H9 (cell line): ENCODE measurements around the gene NOL11. TPM values are rescaled to one million over a fixed set of nuclear protein-coding genes. Genes with fewer than 3 reads are reported as not detected.
A peak's percentile ranks its signal among the peaks of the same experiment; 100 is the strongest.

ENCODE experiments used
- DNase-seq: peaks from one replicate; pipeline ENCODE4 v3.0.0-alpha.2; 2017
- H2AFZ ChIP-seq: one replicate; pipeline ENCODE4 v1.6.1; 2013; ENCODE audit warnings: mild to moderate bottlenecking, low read length, control low read depth, moderate library complexity
- H2AK5ac ChIP-seq: 2 replicates; pipeline ENCODE4 v1.6.1; 2013; ENCODE audit warnings: low read length, control low read depth, mixed read lengths; ENCODE audit not compliant: insufficient read length
- H2BK120ac ChIP-seq: one replicate; pipeline ENCODE4 v1.6.1; 2013; ENCODE audit warnings: low read depth, mild to moderate bottlenecking, low read length, control low read depth, inconsistent platforms; ENCODE audit not compliant: poor library complexity, severe bottlenecking
- H2BK12ac ChIP-seq: 2 replicates; pipeline ENCODE4 v1.6.1; 2013; ENCODE audit warnings: low read length, control low read depth, mixed read lengths, low read depth; ENCODE audit not compliant: insufficient read length
- H2BK15ac ChIP-seq: 2 replicates; pipeline ENCODE4 v1.6.1; 2013; ENCODE audit warnings: low read depth, low read length, control low read depth
- H2BK20ac ChIP-seq: one replicate; pipeline ENCODE4 v1.6.1; 2013; ENCODE audit warnings: low read depth, mild to moderate bottlenecking, low read length, control low read depth, inconsistent platforms; ENCODE audit not compliant: poor library complexity, severe bottlenecking
- H2BK5ac ChIP-seq: 2 replicates; pipeline ENCODE4 v1.6.1; 2013; ENCODE audit warnings: low read length, control low read depth, mixed read lengths; ENCODE audit not compliant: insufficient read length
- H3K14ac ChIP-seq: 2 replicates; pipeline ENCODE4 v1.6.1; 2013; ENCODE audit warnings: low read length, control low read depth; ENCODE audit not compliant: insufficient read depth
- H3K18ac ChIP-seq: 2 replicates; pipeline ENCODE4 v1.6.1; 2013; ENCODE audit warnings: low read depth, mild to moderate bottlenecking, mixed read lengths, low read length, control low read depth; ENCODE audit not compliant: insufficient read length
- H3K23ac ChIP-seq: 2 replicates; pipeline ENCODE4 v1.6.1; 2013; ENCODE audit warnings: low read length, control low read depth, mixed read lengths, low read depth; ENCODE audit not compliant: insufficient read length
- H3K23me2 ChIP-seq: 2 replicates; pipeline ENCODE4 v1.6.1; 2013; ENCODE audit warnings: low read depth, mild to moderate bottlenecking, mixed read lengths, low read length, control low read depth; ENCODE audit not compliant: insufficient read length, poor library complexity, severe bottlenecking
- H3K27ac ChIP-seq: 2 replicates; pipeline ENCODE4 v1.5.1; 2013; ENCODE audit warnings: low read length, control low read depth, mixed read lengths, low read depth; ENCODE audit not compliant: insufficient read length
- H3K27me3 ChIP-seq: 2 replicates; pipeline ENCODE4 v1.6.1; 2013; ENCODE audit warnings: low read length, control low read depth, inconsistent platforms; ENCODE audit not compliant: insufficient read depth
- H3K4ac ChIP-seq: 2 replicates; pipeline ENCODE4 v1.6.1; 2013; ENCODE audit warnings: low read depth, mild to moderate bottlenecking, control low read depth, inconsistent platforms, low read length, moderate library complexity
- H3K4me1 ChIP-seq: 2 replicates; pipeline ENCODE4 v1.6.1; 2013; ENCODE audit warnings: low read length, control low read depth, inconsistent platforms; ENCODE audit not compliant: insufficient read depth
- H3K4me2 ChIP-seq: 2 replicates; pipeline ENCODE4 v1.6.1; 2013; ENCODE audit warnings: low read length, control low read depth, mixed read lengths; ENCODE audit not compliant: insufficient read length, insufficient read depth
- H3K56ac ChIP-seq: 2 replicates; pipeline ENCODE4 v1.6.1; 2013; ENCODE audit warnings: low read depth, mild to moderate bottlenecking, mixed read lengths, low read length, control low read depth; ENCODE audit not compliant: insufficient read length
- H3K79me1 ChIP-seq: 2 replicates; pipeline ENCODE4 v1.6.1; 2013; ENCODE audit warnings: low read depth, mild to moderate bottlenecking, moderate library complexity, low read length, control low read depth, inconsistent platforms; ENCODE audit not compliant: insufficient read depth, poor library complexity, severe bottlenecking
- H3K79me2 ChIP-seq: 2 replicates; pipeline ENCODE4 v1.6.1; 2013; ENCODE audit warnings: low read length, control low read depth, inconsistent platforms; ENCODE audit not compliant: insufficient read depth
- H3K9ac ChIP-seq: 2 replicates; pipeline ENCODE4 v1.6.1; 2013; ENCODE audit warnings: low read length, control low read depth, mixed read lengths; ENCODE audit not compliant: insufficient read length; ENCODE audit errors: extremely low read depth
- H3K9me3 ChIP-seq: one replicate; pipeline ENCODE4 v1.6.1; 2013; ENCODE audit warnings: low read depth, low read length, inconsistent platforms; ENCODE audit not compliant: control insufficient read depth
- H3T11ph ChIP-seq: one replicate; pipeline ENCODE4 v1.6.1; 2013; ENCODE audit warnings: mild to moderate bottlenecking, low read length, control low read depth, inconsistent platforms
- H4K20me1 ChIP-seq: one replicate; pipeline ENCODE4 v1.6.1; 2013; ENCODE audit not compliant: control insufficient read depth, insufficient read length, insufficient read depth
- H4K5ac ChIP-seq: 2 replicates; pipeline ENCODE4 v1.6.1; 2013; ENCODE audit warnings: low read depth, mild to moderate bottlenecking, mixed read lengths, low read length, control low read depth; ENCODE audit not compliant: insufficient read length
- H4K8ac ChIP-seq: replicated peaks from 2 replicates; pipeline ENCODE4 v1.6.1; 2013; ENCODE audit warnings: low read length, control low read depth, mixed read lengths, low read depth; ENCODE audit not compliant: insufficient read length
- H4K91ac ChIP-seq: 2 replicates; pipeline ENCODE4 v1.6.1; 2013; ENCODE audit warnings: low read depth, mild to moderate bottlenecking, moderate library complexity, mixed read lengths, low read length, control low read depth; ENCODE audit not compliant: insufficient read length
- H3K27ac Mint-ChIP-seq, 3 experiments: 2 replicates in 2 of 3; 3 replicates in 1 of 3; pipeline ENCODE4 v1.8.0; 2020 to 2021; ENCODE audit warnings: mixed read lengths in 3 of 3, mild to moderate bottlenecking in 1 of 3, moderate library complexity in 1 of 3
- H3K27me3 Mint-ChIP-seq: 2 replicates; pipeline ENCODE4 v1.8.0; 2021; ENCODE audit warnings: low read depth, mild to moderate bottlenecking, moderate library complexity, mixed read lengths
- H3K36me3 Mint-ChIP-seq, 3 experiments: 2 replicates in 2 of 3; 3 replicates in 1 of 3; pipeline ENCODE4 v1.8.0; 2020 to 2021; ENCODE audit warnings: low read depth in 3 of 3, mixed read lengths in 3 of 3; ENCODE audit not compliant: insufficient read depth in 1 of 3
- H3K4me1 Mint-ChIP-seq, 2 experiments: 2 replicates each; pipeline ENCODE4 v1.8.0; 2020; ENCODE audit warnings: mixed read lengths in 2 of 2
- H3K4me3 Mint-ChIP-seq, 2 experiments: 2 replicates in 1 of 2; 3 replicates in 1 of 2; pipeline ENCODE4 v1.8.0; 2020 to 2021; ENCODE audit warnings: mild to moderate bottlenecking in 2 of 2, mixed read lengths in 2 of 2, moderate library complexity in 1 of 2
- H3K9me3 Mint-ChIP-seq, 2 experiments: 2 replicates in 1 of 2; 3 replicates in 1 of 2; pipeline ENCODE4 v1.8.0; 2020; ENCODE audit warnings: mild to moderate bottlenecking in 2 of 2, mixed read lengths in 2 of 2, moderate library complexity in 1 of 2
- CTCF ChIP-seq: fragments of 200-600 bp; sonication (generic); conservative IDR thresholded peaks from 3 replicates; pipeline ENCODE4 v1.8.0; 2021; ENCODE audit warnings: antibody characterized with exemption, mild to moderate bottlenecking
- WGBS: extraction: QIAGEN DNeasy Blood & Tissue Kit; methylation state at CpG from one replicate; pipeline ENCODE4 v1.1.7; 2013; ENCODE audit warnings: missing lambda C conversion rate, low lambda C conversion rate, mixed read lengths; ENCODE audit not compliant: insufficient read length; ENCODE audit errors: extremely low coverage; 5-methylcytosine and 5-hydroxymethylcytosine counted together
- total RNA-seq: library from RNA; stranded (reverse); gene quantifications from 2 replicates; pipeline ENCODE4 v1.2.1, GENCODE V29; 2021

NOL11 gene
- total RNA-seq, 1 experiment from 2014 or later = 114 TPM

GRCh38 chr17:67742025-67742424 is 24.3 kb downstream of the NOL11 start:
- Histone ChIP-seq H2AFZ (no peak overlapping the region), H2AK5ac (no peak overlapping the region), H3K9ac (no peak overlapping the region), H4K20me1 (no peaks in the 10 kb centered on the region), H3K4me1 (no peaks in the 10 kb centered on the region), H4K5ac (no peak overlapping the region), H2BK20ac (no peak overlapping the region), H2BK12ac (no peak overlapping the region), H3K9me3 (no peaks in the 10 kb centered on the region), H3K56ac (no peak overlapping the region), H3K27me3 (no peaks in the 10 kb centered on the region), H3K4me2 (no peak overlapping the region), H3K14ac (no peak overlapping the region), H2BK120ac (no peak overlapping the region), H3K23me2 (no peaks in the 10 kb centered on the region), H3K18ac (no peak overlapping the region), H3T11ph (no peak overlapping the region), H3K79me2 (no peaks in the 10 kb centered on the region), H2BK15ac (no peak overlapping the region), H3K79me1 (no peaks in the 10 kb centered on the region), H4K91ac (no peak overlapping the region), H2BK5ac (no peak overlapping the region), H3K23ac (no peak overlapping the region), H3K27ac (no peak overlapping the region), H4K8ac (no peak overlapping the region), H3K4ac (no peak overlapping the region)
- Mint-ChIP-seq H3K4me1 (peaks cover 0 to 3% of the 10 kb centered on the region in 2 experiments; a peak in 2 of 4 replicates), H3K9me3 (no peaks in the 10 kb centered on the region), H3K27me3 (no peaks in the 10 kb centered on the region), H3K36me3 (peaks cover 40 to 88% (median 78%) of the 10 kb centered on the region in 3 experiments), H3K27ac (peak overlapping the region in 2 of 3 experiments; percentile 39 to 42; a peak in 2 of 7 replicates), H3K4me3 (no peak overlapping the region)
- no peak for DNase-seq
- TF ChIP-seq CTCF = no peak
- no CpG with 5 or more reads among the region's 2 CpGs for WGBS
